ENCODE results near the gene KCNH1.

KCNH1 gene

DNA sequence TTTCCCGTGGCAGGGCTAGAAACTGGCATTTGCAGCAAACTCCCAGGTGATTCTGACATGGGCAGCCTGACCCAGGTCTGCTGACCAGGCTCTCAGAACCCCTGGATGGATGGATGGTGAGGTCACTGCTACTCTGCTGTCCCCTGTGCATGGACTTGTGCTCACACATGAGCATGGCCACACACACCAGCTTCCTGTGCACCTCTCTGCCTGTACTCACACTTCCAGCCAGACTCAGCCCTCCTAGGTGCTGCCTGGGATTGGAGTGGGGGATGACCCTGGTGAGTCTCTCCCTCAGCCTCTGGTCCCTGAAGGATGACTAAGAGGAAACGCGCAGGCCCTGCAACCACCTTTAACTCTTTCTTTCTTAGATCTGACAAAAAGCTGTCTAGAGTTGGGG, 444.1 kb downstream of the KCNH1 start:
- TF ChIP-seq, protein P1, sequence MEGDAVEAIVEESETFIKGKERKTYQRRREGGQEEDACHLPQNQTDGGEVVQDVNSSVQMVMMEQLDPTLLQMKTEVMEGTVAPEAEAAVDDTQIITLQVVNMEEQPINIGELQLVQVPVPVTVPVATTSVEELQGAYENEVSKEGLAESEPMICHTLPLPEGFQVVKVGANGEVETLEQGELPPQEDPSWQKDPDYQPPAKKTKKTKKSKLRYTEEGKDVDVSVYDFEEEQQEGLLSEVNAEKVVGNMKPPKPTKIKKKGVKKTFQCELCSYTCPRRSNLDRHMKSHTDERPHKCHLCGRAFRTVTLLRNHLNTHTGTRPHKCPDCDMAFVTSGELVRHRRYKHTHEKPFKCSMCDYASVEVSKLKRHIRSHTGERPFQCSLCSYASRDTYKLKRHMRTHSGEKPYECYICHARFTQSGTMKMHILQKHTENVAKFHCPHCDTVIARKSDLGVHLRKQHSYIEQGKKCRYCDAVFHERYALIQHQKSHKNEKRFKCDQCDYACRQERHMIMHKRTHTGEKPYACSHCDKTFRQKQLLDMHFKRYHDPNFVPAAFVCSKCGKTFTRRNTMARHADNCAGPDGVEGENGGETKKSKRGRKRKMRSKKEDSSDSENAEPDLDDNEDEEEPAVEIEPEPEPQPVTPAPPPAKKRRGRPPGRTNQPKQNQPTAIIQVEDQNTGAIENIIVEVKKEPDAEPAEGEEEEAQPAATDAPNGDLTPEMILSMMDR (IDR thresholded peaks at IDR 0.05; ENCODE audit: low read depth, low read length): no peak

DNA sequence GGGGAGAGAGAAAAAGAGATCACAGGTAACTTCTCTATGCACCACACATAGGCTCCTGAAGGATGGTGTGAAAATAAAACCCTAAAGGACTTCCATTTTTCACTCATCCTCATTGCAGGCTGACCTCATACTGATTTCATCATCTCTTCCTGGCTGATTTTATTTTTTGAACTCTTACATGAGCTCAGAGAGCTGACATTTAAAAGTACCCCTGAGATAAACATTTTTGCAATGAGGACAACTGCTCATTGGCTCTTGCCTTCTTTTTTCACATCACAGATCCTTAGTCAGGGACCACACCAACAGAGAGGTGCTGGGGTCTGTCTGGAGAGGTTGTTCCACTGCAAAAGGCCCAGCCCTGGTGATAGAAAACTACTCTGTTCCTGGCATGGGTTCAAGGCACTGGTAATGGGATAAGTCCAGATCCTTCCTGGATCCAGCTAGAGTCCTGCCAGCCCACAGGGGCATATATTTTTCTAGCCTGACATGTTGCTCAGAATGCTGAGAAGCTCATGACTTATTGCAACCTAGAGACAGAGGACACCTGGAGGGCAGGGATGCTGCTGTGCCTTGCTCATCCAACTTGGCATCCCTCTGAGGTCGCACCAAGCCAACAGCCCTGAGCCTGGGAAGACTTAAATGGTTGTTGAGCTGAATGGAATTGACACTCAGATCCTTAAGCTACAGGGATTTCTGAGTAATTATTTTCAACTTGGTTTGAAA, 445.3 kb downstream of the KCNH1 start:
- TF ChIP-seq, protein P1 (IDR thresholded peaks at IDR 0.05; ENCODE audit: low read depth, low read length): no peak
- DNase-seq (ENCODE audit: extremely low read depth, low read depth): no peak

More for the DNA sequence above, 444.1 kb downstream of the KCNH1 start:
- no peak for DNase-seq (ENCODE audit: extremely low read depth, low read depth)

DNA sequence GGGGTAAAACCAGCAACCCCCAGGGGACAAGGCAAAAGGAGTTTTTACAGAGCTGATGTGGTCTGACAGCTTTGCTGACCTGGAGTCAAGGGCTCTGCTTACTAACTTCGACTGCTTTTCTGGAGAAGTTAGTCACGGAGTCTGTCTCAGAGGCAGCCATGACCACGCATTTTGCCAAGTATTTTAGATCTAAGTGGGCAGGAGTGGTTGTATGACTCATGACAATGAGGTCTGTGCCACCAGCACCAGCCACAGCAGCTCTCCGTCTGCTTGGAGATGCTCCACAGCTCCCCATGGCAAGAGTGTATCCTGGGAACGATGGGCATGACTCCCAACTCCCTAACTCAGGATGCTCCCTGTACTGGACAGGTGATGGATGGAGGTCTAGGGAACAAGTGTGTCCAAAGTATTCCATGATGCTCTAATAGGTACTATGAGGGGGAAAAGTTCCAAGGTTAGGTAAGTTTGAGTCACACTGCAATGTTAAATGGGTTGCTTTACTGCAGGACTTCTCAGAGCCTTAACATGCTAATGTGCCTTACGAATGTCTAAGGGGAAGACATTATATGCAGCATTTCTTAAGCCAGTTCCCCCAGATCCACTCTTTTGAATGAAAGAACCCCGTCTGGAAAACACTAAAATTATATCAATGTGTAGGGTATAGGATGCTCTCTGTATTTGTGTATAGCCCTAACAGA, 446.2 kb downstream of the KCNH1 start:
- TF ChIP-seq, protein P1 (IDR thresholded peaks at IDR 0.05; ENCODE audit: low read depth, low read length): no peak
- no peak for DNase-seq (ENCODE audit: extremely low read depth, low read depth)

DNA sequence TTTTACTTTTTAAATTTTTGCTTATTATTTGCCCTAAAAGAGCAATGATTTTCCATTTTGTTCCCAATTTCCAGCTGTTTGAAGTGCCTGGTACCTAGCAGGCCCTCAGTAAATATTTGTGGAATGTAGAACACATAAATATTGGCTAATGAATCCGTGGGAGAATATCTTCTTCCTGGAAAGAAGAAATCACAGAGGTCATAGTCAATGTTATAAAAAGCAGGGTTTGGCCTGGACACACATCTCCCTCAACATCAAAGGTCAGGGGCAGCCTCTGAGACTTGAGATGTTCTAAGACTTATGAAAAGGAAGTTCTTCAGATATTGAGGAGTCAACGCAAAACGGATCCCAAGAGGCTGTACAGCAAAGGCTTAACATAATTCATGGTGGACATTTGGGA, 447.1 kb downstream of the KCNH1 start:
- no peak for DNase-seq (ENCODE audit: extremely low read depth, low read depth)
- TF ChIP-seq, protein P1 (IDR thresholded peaks at IDR 0.05; ENCODE audit: low read depth, low read length): no peak

DNA sequence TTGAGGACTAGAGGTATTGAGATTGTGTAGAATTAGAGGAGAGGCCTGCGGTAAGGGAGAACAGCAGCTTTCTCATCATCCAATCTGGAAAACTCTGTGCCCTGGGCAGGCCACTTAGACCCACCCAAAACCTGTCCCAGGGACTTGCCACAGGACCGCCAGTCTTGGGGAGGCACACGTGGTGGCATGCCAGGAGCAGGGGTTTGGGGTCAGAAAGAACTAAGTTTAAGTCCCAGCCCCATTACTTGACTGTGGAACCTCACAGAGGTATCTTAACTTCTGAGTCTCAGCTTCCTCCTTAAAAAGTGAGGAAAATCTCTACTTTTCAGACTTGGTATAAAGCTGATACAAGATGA, 448.7 kb downstream of the KCNH1 start:
- DNase-seq (ENCODE audit: extremely low read depth, low read depth): no peak
- TF ChIP-seq, protein P1 (IDR thresholded peaks at IDR 0.05; ENCODE audit: low read depth, low read length): no peak

DNA sequence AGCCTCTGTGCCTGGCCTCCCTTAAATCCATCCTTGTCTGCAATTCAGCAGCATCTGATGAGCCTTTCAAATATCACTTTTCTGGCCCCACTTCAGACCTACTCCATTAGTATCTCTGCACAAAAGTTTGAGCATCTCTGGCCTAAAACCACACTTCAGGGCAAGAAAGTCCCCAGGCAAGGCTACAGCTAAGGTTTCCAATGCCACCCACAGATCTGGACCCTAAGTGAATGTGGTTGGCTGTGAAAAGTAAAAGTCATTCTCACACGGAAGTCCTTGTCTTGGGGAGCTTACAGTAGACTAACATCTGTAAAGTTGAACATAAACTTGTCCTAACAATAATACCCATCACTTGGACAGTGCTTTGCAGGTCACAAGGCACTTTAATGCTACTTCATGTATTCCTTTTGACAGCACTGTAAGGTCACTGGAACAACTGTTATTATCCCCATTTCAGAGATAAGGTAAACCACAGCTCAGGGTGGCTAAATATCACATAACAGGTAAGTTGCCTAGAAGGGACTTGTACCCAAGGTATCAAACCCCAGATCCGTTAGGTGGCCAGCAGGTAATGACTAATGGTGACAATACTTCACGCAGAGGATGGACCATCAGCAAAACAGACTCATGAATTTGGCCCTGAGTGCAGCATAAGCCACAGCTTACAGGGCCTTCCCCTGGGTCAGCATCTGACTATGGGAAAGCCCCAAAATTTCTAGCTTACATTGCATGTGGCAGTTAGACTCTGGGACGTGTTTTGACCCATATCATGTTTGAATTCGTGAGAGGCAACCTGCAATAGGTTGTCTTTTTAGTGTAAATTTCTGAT, 449.3 kb downstream of the KCNH1 start:
- no peak for DNase-seq (ENCODE audit: extremely low read depth, low read depth)
- TF ChIP-seq, protein P1 (IDR thresholded peaks at IDR 0.05; ENCODE audit: low read depth, low read length): no peak

Data from AG09319 (cell line).